Measurements from ENCODE around the gene PRKCQ.
"Not testable (repeated sequence)": the region's sequence is repeated elsewhere in the genome, so short reads cannot be mapped to it uniquely, and the experiment has no call there.

PRKCQ gene

DNA sequence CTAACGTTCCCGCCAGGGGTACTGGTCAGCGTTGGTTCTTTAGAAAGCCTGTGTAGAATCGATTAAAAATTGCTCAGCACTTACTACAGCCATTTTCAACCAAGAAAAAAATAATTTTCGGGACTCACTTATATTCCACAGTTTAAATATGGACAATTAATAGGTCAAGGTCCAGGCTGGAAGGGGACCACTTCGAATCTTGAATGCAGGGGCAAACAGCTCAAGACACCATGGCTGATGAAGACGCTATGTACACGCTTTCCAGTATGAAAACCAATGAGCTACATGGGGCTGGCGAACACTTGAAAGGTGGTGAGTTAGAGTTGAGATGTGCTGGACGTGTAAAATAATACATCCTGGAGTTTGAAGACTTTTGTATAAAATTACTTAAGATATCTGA is 87.2 kb downstream of the PRKCQ start:
- Histone ChIP-seq H3K4me3 (ENCODE audit: low read length) (no peak overlapping the region), H3K4me1 (ENCODE audit: control insufficient read depth, insufficient read depth, low read length) (no peaks in the 10 kb centered on the region), H3K27ac (ENCODE audit: low read depth, low read length) (no peak overlapping the region), H3K27me3 (ENCODE audit: control insufficient read depth, insufficient read depth, low read length) (no peaks in the 10 kb centered on the region), H3K9ac (ENCODE audit: low read length) (no peak overlapping the region), H3K36me3 (ENCODE audit: control insufficient read depth, insufficient read depth, low read length) (no peaks in the 10 kb centered on the region)

DNA sequence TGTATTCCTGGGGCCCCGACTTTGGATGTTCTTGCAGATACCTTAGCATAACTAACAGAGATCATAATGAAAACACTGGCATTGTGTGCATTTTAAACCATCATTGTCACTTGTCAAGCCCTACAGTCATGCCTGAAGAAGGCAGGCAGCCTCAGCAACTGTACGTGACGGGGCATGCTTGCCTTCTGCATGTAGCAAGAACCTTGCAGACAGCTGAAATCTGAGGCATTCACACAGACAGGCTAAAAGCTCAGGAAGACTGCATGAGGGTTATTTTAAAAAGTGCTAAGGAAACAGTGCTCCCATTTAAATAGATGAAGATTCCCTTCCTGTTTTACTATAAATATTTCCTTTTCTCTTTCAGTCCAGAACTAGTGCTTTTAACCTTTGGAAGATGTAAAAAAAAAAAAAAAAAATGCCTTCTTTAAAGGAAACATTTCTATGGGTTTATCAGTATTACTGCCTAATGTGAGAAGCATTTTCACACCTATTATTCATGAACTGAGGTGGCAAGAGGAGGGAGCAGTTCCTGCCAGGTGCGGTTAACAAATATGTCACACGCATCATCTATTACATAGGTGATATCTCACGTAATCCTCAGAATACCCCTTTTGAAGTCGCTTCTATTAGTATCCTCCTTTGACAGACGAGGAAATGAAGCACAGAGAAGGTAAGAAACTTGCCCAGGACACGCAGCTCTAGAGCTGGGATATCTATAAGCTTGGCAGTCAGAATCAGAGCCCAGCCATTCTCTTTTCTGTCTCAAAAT is 88.1 kb downstream of the PRKCQ start:
- Histone ChIP-seq H3K9ac (ENCODE audit: low read length) (no peak overlapping the region), H3K27me3 (ENCODE audit: control insufficient read depth, insufficient read depth, low read length) (no peaks in the 10 kb centered on the region), H3K4me1 (ENCODE audit: control insufficient read depth, insufficient read depth, low read length) (no peaks in the 10 kb centered on the region), H3K27ac (ENCODE audit: low read depth, low read length) (no peak overlapping the region), H3K4me3 (ENCODE audit: low read length) (no peak overlapping the region), H3K36me3 (ENCODE audit: control insufficient read depth, insufficient read depth, low read length) (no peaks in the 10 kb centered on the region)

DNA sequence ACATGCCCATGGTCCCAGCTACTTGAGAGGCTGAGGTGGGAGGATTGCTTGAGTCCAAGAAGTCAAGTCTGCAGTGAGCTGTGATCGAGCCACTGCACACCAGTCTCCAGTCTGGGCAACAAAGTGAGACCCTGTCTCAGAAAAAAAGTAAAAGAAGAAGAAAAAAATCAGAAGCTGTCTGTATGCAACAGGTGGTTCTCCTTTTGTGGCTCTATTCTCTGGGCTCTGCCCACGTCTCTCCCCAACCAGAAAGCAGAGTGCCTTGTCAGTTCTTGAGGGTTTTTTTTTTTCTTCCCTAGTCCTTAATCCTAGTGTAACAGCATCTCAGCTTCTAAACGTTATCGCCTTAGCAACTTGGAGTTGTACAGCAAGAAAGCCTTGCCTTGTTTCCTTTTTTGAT is 89.5 kb downstream of the PRKCQ start:
- no peaks in the 10 kb centered on the region for H3K36me3 ChIP-seq (ENCODE audit: control insufficient read depth, insufficient read depth, low read length)
- no peak overlapping the region for H3K27ac ChIP-seq (ENCODE audit: low read depth, low read length)
- H3K4me1 ChIP-seq (ENCODE audit: control insufficient read depth, insufficient read depth, low read length), result no peaks in the 10 kb centered on the region
- H3K4me3 ChIP-seq (ENCODE audit: low read length), result no peak overlapping the region
- no peaks in the 10 kb centered on the region for H3K27me3 ChIP-seq (ENCODE audit: control insufficient read depth, insufficient read depth, low read length)
- H3K9ac ChIP-seq (ENCODE audit: low read length), result no peak overlapping the region

DNA sequence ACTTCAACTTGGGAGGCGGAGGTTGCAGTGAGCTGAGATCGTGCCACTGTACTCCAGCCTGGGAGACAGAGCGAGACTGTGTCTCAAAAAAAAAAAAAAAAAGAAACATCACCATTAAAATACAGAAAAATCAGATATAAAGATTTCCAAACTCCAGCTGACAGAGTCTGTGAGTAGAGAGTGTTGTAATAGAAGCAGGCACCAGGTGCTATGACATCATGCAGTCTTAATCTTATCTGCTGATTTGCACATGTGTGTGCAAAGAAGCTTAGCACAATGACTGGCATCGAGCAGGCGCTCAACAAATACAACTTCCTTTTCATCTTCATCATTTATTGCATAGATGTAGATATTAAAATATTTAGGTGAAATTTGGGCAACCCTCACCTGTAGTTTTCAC is 92.2 kb downstream of the PRKCQ start:
- no peaks in the 10 kb centered on the region for H3K27me3 ChIP-seq (ENCODE audit: control insufficient read depth, insufficient read depth, low read length)
- no peak overlapping the region for H3K27ac ChIP-seq (ENCODE audit: low read depth, low read length)
- H3K4me3 ChIP-seq (ENCODE audit: low read length), result no peak overlapping the region
- H3K36me3 ChIP-seq (ENCODE audit: control insufficient read depth, insufficient read depth, low read length), result no peaks in the 10 kb centered on the region
- no peak overlapping the region for H3K9ac ChIP-seq (ENCODE audit: low read length)
- no peaks in the 10 kb centered on the region for H3K4me1 ChIP-seq (ENCODE audit: control insufficient read depth, insufficient read depth, low read length)

DNA sequence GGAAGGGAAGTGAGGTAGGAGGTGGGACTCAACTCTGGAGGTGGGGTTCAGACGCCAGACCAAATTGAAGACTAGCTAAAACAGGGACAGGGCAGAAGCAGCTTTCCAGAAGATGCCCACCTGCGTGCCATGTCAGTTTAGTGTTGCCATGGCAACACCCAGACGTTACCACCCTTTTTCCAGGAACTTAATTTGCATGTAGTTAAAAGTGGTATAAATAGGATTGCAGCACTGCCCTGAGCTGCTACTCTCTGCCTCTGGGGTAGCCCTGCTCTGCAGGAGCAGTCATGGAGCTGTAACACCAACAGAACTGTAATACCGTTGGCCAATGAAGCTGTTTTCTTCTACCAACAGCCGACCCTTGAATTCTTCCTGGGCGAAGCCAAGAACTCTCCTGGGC is 93.8 kb downstream of the PRKCQ start:
- Histone ChIP-seq H3K4me1 (ENCODE audit: control insufficient read depth, insufficient read depth, low read length) (no peaks in the 10 kb centered on the region), H3K27ac (ENCODE audit: low read depth, low read length) (no peak overlapping the region), H3K36me3 (ENCODE audit: control insufficient read depth, insufficient read depth, low read length) (no peaks in the 10 kb centered on the region), H3K27me3 (ENCODE audit: control insufficient read depth, insufficient read depth, low read length) (no peaks in the 10 kb centered on the region), H3K4me3 (ENCODE audit: low read length) (no peak overlapping the region), H3K9ac (ENCODE audit: low read length) (no peak overlapping the region)

DNA sequence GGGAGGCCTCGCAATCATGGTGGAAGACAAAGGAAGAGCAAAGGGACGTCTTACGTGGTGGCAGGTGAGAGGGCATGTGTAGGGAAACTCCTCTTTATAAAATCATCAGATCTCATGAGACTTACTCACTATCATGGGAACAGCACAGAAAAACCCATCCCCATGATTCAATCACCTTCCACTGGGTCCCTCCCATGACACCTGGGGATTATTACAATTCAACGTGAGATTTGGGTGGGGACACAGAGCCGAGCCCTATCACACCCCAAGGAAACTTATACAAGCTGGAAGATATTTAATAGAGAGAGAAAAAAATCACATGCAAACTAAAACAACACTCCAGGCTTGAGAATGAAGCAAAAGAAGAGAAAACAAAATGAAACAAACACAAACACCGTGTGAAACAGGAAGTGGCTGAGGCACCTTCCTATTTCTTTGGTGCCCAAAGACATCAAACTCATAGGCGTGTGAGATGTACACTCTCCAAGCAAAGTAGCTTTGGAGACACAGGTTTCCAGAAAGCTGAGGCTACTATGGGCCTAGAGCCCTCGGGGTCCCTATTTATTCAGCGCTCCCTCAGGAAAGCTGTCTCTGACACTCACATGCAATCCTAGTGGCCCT is 97.2 kb downstream of the PRKCQ start:
- Histone ChIP-seq H3K4me3 (ENCODE audit: low read length) (no peak overlapping the region), H3K9ac (ENCODE audit: low read length) (no peak overlapping the region), H3K27ac (ENCODE audit: low read depth, low read length) (no peak overlapping the region), H3K36me3 (ENCODE audit: control insufficient read depth, insufficient read depth, low read length) (no peaks in the 10 kb centered on the region), H3K27me3 (ENCODE audit: control insufficient read depth, insufficient read depth, low read length) (no peaks in the 10 kb centered on the region), H3K4me1 (ENCODE audit: control insufficient read depth, insufficient read depth, low read length) (no peaks in the 10 kb centered on the region)

DNA sequence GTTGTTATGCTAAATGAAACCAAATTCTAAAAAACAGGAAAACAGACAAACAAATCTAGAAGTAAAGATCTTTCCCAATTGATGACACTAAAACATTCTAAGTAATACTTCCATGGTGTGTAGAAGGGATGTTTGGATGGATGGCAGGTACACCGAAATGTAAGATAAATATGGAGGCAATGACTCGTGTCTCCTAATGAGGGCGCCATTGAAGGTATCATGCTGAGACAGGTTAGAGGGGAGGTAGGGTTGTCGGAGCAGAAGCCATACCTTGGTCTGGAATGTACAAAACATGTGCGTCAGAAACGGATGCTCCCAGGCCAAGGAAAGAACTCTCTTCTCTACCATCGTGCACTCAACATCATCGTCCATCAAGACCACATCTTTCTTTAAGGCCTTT is 101.4 kb downstream of the PRKCQ start:
- no peak overlapping the region for H3K4me3 ChIP-seq (ENCODE audit: low read length)
- H3K36me3 ChIP-seq (ENCODE audit: control insufficient read depth, insufficient read depth, low read length), result no peaks in the 10 kb centered on the region
- no peaks in the 10 kb centered on the region for H3K4me1 ChIP-seq (ENCODE audit: control insufficient read depth, insufficient read depth, low read length)
- H3K27ac ChIP-seq (ENCODE audit: low read depth, low read length), result no peak overlapping the region
- no peak overlapping the region for H3K9ac ChIP-seq (ENCODE audit: low read length)
- H3K27me3 ChIP-seq (ENCODE audit: control insufficient read depth, insufficient read depth, low read length), result no peaks in the 10 kb centered on the region

DNA sequence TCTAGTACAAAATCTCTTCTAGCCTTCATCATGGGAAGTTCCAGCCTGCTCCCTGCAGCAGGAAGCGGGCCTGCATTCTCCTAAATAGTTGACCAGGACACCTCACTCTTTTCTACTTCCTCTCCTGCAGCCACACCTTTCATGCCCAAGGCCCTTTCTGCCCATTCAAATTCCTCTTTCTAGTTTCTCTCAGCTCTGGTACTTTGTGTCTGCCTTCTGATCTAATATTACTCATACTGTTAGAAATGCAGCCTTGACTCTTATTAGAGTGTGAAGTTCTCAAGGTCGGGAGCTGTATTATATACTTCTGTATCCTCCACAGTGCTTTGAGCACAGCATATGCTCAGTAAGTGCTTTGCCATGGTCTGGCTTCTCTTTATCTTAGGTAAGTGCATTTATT is 103.1 kb downstream of the PRKCQ start:
- no peak overlapping the region for H3K9ac ChIP-seq (ENCODE audit: low read length)
- H3K27ac ChIP-seq (ENCODE audit: low read depth, low read length), result no peak overlapping the region
- H3K27me3 ChIP-seq (ENCODE audit: control insufficient read depth, insufficient read depth, low read length), result no peaks in the 10 kb centered on the region
- no peak overlapping the region for H3K4me3 ChIP-seq (ENCODE audit: low read length)
- no peaks in the 10 kb centered on the region for H3K4me1 ChIP-seq (ENCODE audit: control insufficient read depth, insufficient read depth, low read length)
- no peaks in the 10 kb centered on the region for H3K36me3 ChIP-seq (ENCODE audit: control insufficient read depth, insufficient read depth, low read length)

DNA sequence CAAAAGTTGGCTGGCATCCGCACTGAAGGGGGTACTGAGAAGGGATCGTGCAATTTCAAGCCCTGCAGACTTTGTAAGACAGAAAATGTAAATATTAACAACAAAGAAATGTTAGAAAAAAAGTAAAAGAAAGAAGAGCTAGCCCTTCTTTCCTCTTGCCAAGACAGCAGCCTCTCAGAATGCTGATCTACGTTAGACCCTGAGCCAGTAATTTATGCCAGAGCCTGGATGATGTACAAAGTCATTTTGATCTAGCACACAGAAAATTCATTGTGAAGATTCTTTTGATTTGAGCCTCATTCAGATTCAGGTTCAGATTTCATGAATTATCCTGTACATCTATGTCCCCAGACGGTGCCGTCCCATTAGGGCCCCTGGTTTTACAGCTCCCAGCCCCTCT is 105.2 kb downstream of the PRKCQ start:
- H3K36me3 ChIP-seq (ENCODE audit: control insufficient read depth, insufficient read depth, low read length), result no peaks in the 10 kb centered on the region
- no peaks in the 10 kb centered on the region for H3K27me3 ChIP-seq (ENCODE audit: control insufficient read depth, insufficient read depth, low read length)
- H3K9ac ChIP-seq (ENCODE audit: low read length), result no peak overlapping the region
- no peak overlapping the region for H3K27ac ChIP-seq (ENCODE audit: low read depth, low read length)
- H3K4me1 ChIP-seq (ENCODE audit: control insufficient read depth, insufficient read depth, low read length), result no peaks in the 10 kb centered on the region
- no peak overlapping the region for H3K4me3 ChIP-seq (ENCODE audit: low read length)

DNA sequence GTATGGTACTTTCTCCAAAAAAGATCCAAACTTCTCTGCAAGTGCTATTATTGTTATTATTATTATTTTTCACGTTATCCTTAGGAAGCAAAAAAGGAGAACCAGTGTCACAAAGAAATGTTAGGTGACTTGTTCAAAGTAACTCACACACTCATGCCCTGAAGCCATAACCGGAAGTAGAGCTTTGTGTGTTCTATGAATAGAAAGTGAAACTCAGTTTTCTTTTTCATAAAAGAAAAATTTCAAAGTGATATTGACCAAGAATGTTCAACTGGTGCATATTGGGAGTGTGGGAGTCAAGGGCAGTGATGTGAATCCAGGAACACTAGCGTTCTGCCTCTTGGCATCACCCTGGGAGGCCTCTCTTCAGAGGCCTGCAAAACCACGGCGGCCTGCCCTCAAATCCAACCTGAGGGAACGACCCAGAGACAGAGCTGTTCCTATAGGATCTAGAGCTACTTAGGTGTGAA is 106.1 kb downstream of the PRKCQ start:
- no peak overlapping the region for H3K4me3 ChIP-seq (ENCODE audit: low read length)
- H3K27me3 ChIP-seq (ENCODE audit: control insufficient read depth, insufficient read depth, low read length), result no peaks in the 10 kb centered on the region
- no peaks in the 10 kb centered on the region for H3K36me3 ChIP-seq (ENCODE audit: control insufficient read depth, insufficient read depth, low read length)
- H3K27ac ChIP-seq (ENCODE audit: low read depth, low read length), result no peak overlapping the region
- no peaks in the 10 kb centered on the region for H3K4me1 ChIP-seq (ENCODE audit: control insufficient read depth, insufficient read depth, low read length)
- no peak overlapping the region for H3K9ac ChIP-seq (ENCODE audit: low read length)

DNA sequence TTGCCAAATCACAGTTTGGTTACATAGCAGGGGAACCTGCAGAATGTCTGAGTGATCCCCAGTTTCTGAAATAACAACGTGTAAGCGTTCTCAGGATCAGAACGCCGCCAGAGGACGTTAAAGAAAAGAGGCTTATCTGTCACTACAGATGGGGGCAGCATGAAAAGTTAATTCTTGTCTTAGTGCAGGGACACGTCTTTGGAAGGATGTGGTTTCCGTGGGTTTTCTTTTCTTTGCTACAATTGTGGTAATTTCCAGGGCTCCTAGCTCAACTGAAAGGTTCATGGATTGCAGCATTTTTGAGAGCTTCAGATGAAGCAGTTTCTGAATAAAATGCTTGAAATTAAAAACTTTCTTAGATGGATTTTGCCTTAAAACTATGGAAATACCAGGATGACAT is 106.6 kb downstream of the PRKCQ start:
- Histone ChIP-seq H3K4me3 (ENCODE audit: low read length) (no peak overlapping the region), H3K36me3 (ENCODE audit: control insufficient read depth, insufficient read depth, low read length) (no peaks in the 10 kb centered on the region)

DNA sequence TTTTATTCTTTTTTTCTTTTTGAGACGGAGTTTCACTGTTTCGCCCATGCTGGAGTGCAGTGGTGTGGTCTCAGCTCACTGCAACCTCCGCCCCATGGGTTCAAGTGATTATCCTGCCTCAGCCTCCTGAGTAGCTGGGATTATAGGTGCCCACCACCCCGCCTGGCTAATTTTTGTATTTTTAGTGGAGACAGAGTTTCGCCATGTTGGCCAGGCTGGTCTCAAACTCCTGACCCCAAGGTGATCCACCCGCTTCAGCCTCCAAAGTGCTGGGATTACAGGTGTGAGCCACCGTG is 107.4 kb downstream of the PRKCQ start:
- not testable (repeated sequence) for H3K4me3 ChIP-seq (ENCODE audit: low read length); H3K27me3 ChIP-seq (ENCODE audit: control insufficient read depth, insufficient read depth, low read length); H3K36me3 ChIP-seq (ENCODE audit: control insufficient read depth, insufficient read depth, low read length); H3K27ac ChIP-seq (ENCODE audit: low read depth, low read length); H3K9ac ChIP-seq (ENCODE audit: low read length); H3K4me1 ChIP-seq (ENCODE audit: control insufficient read depth, insufficient read depth, low read length)

More for the DNA sequence above, 106.6 kb downstream of the PRKCQ start:
- Histone ChIP-seq H3K27me3 (ENCODE audit: control insufficient read depth, insufficient read depth, low read length) (no peaks in the 10 kb centered on the region), H3K4me1 (ENCODE audit: control insufficient read depth, insufficient read depth, low read length) (no peaks in the 10 kb centered on the region), H3K27ac (ENCODE audit: low read depth, low read length) (no peak overlapping the region), H3K9ac (ENCODE audit: low read length) (no peak overlapping the region)
